H1 (cell line): ENCODE measurements around the gene PRKCA.

Experiments
- CEBPB ChIP-seq: IDR thresholded peaks from 2 replicates; pipeline ENCODE4 v1.6.1; 2012; ENCODE audit warnings: low read depth, low read length
- JUN ChIP-seq: IDR thresholded peaks from 2 replicates; pipeline ENCODE4 v1.6.1; 2011; ENCODE audit warnings: low read depth, mild to moderate bottlenecking, improper control_type of control experiment, low read length
- KDM1A ChIP-seq: fragments of 200-600, 300-600 bp; sonication (generic); IDR thresholded peaks from 2 replicates; pipeline ENCODE4 v1.7.1; 2016; ENCODE audit warnings: mild to moderate bottlenecking, low read length, borderline replicate concordance
- POLR2A ChIP-seq, 2 experiments: IDR thresholded peaks; 1 replicate in 1 of 2; 2 replicates in 1 of 2; pipeline ENCODE4 v1.6.1; 2011; ENCODE audit warnings: low read depth in 2 of 2, low read length in 2 of 2, mild to moderate bottlenecking in 2 of 2; ENCODE audit errors: control extremely low read depth in 1 of 2
- POLR2AphosphoS5 ChIP-seq: IDR thresholded peaks from 2 replicates; pipeline ENCODE4 v1.6.1; 2011; ENCODE audit warnings: low read depth, low read length
- RAD21 ChIP-seq, 2 experiments: IDR thresholded peaks in 1 of 2; conservative IDR thresholded peaks in 1 of 2; 2 replicates each; pipeline ENCODE4 v1.6.1; 2011; ENCODE audit warnings: low read depth in 2 of 2, low read length in 2 of 2, improper control_type of control experiment in 1 of 2, inconsistent platforms in 1 of 2, mild to moderate bottlenecking in 1 of 2, moderate library complexity in 1 of 2
- SP1 ChIP-seq: IDR thresholded peaks from 2 replicates; pipeline ENCODE4 v1.6.1; 2011; ENCODE audit warnings: low read depth, low read length
- TAF1 ChIP-seq: IDR thresholded peaks from 2 replicates; pipeline ENCODE4 v1.6.1; 2011; ENCODE audit warnings: mild to moderate bottlenecking, low read depth, low read length
- YY1 ChIP-seq: IDR thresholded peaks from 2 replicates; pipeline ENCODE4 v1.6.1; 2011; ENCODE audit warnings: low read depth, mild to moderate bottlenecking, low read length
- ZNF274 ChIP-seq: IDR thresholded peaks from 2 replicates; pipeline ENCODE4 v1.7.0; 2012; ENCODE audit warnings: low read length, borderline replicate concordance; ENCODE audit errors: extremely low read depth
- TF ChIP-seq, protein P1 (sequence below): IDR thresholded peaks from 2 replicates; pipeline ENCODE4 v1.6.1; 2011; ENCODE audit warnings: low read length, improper control_type of control experiment
- TF ChIP-seq, protein P2 (sequence below): IDR thresholded peaks from 2 replicates; pipeline ENCODE4 v1.6.1; 2012; ENCODE audit warnings: inconsistent platforms
- TF ChIP-seq, protein P3 (sequence below), 3 experiments: IDR thresholded peaks; 1 replicate in 2 of 3; 2 replicates in 1 of 3; pipeline versions ENCODE4 v1.5.1 to v1.6.1; 2011; ENCODE audit warnings: low read length in 3 of 3, mild to moderate bottlenecking in 3 of 3, inconsistent platforms in 2 of 3, low read depth in 1 of 3, moderate library complexity in 1 of 3; ENCODE audit not compliant: insufficient read depth in 1 of 3; ENCODE audit errors: control extremely low read depth in 1 of 3

DNA sequence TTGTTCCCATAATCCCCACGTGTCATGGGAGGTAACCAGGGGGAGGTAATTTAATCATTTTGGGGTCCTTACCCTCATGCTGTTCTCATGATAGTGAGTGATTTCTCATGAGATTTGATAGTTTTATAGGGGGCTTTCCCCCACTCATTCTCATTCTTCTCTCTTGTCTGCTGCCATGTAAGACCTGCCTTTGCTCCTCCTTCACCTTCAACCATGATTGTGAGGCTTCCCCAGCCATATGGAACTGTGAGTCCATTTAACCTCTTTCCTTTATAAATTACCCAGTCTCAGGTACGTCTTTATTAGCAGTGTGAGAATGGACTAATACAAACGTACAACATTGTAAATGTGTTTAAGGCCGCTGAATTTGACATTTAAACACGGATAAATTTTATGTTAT is 37.7 kb upstream of the PRKCA start:
- TF ChIP-seq, protein P1, sequence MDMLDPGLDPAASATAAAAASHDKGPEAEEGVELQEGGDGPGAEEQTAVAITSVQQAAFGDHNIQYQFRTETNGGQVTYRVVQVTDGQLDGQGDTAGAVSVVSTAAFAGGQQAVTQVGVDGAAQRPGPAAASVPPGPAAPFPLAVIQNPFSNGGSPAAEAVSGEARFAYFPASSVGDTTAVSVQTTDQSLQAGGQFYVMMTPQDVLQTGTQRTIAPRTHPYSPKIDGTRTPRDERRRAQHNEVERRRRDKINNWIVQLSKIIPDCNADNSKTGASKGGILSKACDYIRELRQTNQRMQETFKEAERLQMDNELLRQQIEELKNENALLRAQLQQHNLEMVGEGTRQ = no peak
- no peak for TF ChIP-seq POLR2AphosphoS5
- no peak for TF ChIP-seq KDM1A
- no peak for TF ChIP-seq JUN
- TF ChIP-seq CEBPB = no peak
- TF ChIP-seq RAD21 (IDR thresholded peaks at IDR 0.05 in 1 of 2, conservative IDR thresholded peaks at IDR 0.05 in 1 of 2; ENCODE audit: low read depth in 2 of 2, low read length in 2 of 2) = no peak
- TF ChIP-seq, protein P2, sequence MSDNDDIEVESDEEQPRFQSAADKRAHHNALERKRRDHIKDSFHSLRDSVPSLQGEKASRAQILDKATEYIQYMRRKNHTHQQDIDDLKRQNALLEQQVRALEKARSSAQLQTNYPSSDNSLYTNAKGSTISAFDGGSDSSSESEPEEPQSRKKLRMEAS = no peak
- TF ChIP-seq POLR2A (IDR thresholded peaks at IDR 0.05; ENCODE audit: control extremely low read depth in 1 of 2, low read depth in 2 of 2, low read length in 2 of 2) = no peak
- TF ChIP-seq YY1 = no peak
- TF ChIP-seq, protein P3, sequence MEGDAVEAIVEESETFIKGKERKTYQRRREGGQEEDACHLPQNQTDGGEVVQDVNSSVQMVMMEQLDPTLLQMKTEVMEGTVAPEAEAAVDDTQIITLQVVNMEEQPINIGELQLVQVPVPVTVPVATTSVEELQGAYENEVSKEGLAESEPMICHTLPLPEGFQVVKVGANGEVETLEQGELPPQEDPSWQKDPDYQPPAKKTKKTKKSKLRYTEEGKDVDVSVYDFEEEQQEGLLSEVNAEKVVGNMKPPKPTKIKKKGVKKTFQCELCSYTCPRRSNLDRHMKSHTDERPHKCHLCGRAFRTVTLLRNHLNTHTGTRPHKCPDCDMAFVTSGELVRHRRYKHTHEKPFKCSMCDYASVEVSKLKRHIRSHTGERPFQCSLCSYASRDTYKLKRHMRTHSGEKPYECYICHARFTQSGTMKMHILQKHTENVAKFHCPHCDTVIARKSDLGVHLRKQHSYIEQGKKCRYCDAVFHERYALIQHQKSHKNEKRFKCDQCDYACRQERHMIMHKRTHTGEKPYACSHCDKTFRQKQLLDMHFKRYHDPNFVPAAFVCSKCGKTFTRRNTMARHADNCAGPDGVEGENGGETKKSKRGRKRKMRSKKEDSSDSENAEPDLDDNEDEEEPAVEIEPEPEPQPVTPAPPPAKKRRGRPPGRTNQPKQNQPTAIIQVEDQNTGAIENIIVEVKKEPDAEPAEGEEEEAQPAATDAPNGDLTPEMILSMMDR (IDR thresholded peaks at IDR 0.05; ENCODE audit: control extremely low read depth in 1 of 3, insufficient read depth in 1 of 3, low read depth in 1 of 3, low read length in 3 of 3) = no peak
- no peak for TF ChIP-seq SP1
- TF ChIP-seq TAF1 = no peak
- no peak for TF ChIP-seq ZNF274
